ENCODE results near the gene KRTAP13-1.

The KRTAP13-1 gene, protein sequence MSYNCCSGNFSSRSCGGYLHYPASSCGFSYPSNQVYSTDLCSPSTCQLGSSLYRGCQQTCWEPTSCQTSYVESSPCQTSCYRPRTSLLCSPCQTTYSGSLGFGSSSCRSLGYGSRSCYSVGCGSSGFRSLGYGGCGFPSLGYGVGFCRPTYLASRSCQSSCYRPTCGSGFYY

DNA sequence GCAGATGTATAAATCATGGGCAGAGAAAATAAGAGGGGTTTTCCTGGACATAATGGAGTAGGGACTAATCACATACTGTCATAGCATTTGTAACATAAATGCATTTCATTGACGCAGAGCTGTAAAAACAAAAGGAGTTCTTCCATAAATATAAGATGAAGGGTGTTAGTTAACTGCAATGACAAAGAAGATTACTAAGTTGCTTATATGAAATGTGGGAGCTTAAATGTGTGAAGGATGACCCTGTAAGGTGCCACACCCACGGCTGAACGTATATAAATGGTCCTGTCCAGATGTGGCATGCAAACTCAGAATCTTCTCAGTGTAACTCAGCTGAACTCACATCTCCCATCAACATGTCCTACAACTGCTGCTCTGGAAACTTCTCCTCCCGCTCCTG is at the start of gene KRTAP13-1:
Gene KRTAP13-1 (plus strand): TSS at position 301 of the 400 bp plus-strand sequence. CDS start 56 bp downstream, at position 357.
- no peak for ATAC-seq

DNA sequence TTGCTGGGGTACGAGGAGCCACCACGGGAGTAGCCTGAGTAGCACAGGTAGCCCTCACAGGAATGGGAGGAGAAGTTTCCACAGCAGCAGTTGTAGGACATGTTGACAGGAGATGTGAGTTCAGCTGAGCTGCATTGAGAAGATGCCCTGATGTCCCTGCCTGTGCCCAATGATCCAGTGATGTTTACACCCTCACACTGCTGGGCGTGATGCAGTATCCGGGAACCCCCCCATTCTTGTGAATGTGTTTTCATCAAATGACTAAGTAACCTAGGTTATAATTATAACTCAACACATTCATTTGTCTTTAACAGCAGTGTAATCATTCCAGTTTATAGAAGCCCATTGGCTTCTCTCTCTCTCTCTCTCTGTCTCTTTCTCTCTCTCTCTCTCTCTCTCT is 47.3 kb upstream of the KRTAP13-1 start, which contains the start of gene KRTAP23-1:
Gene KRTAP23-1 (minus strand): TSS at position 101 of the 400 bp plus-strand sequence. CDS start 0 bp downstream, at position 101.
- no peak for ATAC-seq

DNA sequence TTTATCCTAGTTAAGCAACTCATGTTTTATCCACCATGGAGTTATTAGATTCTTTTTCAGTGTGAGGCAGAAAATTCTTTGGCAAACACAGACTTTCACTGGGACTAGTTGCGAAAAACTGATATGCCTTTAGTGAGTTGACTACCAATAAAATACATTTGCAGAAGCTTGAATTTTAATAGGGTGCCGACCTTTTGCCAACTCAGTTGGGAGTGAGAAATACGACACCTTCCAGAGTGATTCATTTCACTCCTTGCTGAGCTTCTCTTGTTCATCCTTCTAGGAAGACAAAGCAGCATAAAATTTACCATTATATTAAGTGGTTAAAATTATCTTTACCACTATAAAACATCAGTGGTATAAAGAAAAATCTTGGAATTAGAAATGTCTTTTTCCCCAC is 46.3 kb upstream of the KRTAP13-1 start:
- ATAC-seq, result no peak

DNA sequence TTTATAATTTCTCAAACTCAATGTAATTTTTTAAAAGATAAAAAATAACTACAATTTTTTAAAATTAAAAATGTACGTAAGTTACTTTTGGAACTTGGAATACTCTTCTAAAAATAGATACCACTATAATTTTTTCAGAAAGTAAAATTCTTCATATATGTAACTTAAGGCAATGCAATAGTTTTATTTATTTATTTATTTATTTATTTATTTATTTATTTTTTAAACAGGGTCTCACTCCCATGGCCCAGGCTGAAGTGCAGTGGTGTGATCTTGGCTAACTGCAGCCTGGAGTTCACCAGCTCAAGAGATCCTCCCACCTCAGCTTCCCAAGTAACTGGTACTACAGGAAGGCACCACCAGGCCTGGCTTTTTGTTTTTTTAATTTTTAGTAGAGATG is 44.3 kb upstream of the KRTAP13-1 start:
- ATAC-seq, result no peak

DNA sequence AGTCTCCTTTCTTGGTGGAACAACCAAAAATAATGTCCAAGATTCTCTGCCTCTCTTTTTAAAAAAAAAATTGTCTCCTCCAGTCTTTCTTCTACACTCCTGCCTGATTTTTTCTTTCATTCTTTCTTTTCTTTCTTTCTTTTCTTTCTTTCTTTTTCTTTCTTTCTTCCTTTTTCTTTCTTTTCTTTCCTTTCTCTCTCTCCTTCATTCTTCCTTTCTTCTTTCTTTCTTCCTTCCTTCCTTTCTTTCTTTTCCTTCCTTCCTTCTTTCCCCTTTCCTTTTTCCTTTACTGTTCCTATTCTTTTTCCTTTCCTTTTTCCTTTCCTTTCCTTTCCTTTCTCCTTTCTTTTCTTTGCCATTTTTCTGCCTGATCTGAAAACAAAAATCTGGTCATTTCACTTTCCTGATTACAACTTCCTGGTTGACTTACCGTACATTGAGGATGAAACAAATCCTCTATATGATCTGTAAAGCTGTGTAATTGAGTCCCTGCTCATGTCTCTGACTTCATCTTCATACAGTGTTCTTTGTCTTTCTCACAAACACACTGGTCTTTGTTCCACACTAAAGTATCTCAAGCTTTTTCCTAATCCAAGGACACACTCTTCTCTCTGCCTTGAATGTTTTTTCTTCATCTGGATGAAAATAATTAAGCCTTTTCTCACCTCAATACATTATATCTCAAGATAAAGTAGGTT is 41.4 kb upstream of the KRTAP13-1 start:
- no peak for ATAC-seq

DNA sequence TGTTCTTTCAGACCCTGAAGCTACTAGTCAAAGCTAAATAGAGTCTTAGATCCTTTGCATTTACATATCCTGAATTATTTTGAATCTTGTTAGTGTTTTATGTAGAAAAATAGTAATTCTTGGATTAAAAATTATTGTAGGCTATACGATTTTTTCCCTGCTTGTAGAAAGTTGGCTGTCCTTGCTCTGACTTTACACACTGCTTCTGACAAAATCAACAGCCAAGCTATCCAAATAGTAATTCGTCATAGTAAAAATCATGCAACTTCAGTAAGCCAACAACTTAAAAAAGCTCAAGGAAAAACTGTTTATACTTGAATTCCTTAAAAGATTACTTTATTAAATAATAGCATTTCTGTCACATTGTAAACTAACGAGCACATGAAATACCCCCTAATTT is 39.9 kb upstream of the KRTAP13-1 start:
- no peak for ATAC-seq

DNA sequence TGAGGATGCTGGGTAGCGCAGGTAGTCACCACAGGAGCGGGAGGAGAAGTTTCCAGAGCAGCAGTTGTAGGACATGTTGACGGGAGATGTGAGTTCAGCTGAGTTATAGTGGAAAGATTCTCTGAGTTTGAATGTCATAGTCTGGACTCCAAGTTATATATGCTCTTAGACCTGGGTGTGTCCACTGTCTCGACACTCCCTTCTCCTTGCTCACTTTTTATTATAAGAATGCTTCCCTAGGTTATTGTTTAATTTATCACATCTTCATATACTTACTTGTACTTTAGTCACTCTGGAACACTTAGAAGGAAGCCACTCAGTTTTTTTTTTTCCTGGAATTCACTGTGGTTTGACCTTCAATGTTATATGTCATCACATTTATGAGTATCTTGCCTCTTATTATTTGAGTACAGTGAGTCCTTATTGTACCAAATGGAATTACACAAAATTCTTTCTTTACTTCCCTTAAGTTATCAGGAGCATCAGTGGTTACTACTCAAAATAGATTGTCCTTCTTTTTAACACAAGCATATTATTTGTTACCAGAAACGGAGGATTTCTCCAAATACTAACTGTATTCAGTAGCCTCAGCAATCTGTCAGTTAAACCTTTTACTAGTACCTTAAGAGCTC is 23.6 kb upstream of the KRTAP13-1 start, which contains the start of gene KRTAP13-2:
Gene KRTAP13-2 (minus strand): TSS at position 133 of the 632 bp plus-strand sequence. CDS start 58 bp downstream, at position 75.
- ATAC-seq, result no peak

DNA sequence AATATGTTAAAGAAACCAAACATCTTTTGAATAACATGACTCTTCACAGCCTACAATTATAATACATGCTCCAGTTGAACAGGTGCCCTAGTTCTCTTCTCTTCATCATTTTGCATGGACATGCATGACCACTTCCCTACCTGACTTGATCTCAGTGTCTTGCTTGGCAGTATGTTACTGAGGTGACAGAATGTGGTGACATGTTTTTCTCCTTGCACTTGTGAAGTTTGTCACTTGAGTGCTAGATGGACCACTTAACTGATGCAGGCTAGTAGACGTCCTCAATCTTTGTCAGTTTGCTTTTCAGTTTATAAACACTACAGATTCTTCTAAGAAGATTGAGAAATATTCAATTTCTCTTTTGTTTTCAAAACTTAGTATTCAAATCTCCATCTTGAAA is 13.6 kb upstream of the KRTAP13-1 start:
- ATAC-seq, result no peak

DNA sequence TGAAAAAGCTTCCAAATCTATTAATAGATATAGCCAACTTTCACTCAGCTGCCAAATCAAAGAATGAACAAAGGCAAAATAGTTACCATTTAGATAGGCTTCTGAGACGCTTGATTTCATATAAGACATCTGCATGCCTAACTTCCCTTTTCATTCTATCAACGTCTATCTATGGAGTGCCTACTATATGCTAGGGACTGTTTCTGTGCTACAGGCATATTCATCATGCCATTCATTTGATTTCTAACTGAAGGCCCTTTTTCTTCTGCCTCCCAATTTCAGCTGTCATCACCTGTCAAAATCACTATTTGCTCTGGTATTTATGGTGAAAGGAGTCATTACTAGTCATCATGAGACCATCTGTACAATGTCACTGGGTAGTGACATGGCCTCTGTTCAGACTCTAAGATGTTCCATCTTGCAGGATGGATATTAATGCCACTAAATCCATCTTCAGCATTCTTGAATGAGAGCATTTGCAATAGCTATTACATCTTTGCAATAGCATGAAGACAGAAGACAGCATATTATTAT is 4.3 kb upstream of the KRTAP13-1 start:
- no peak for ATAC-seq

DNA sequence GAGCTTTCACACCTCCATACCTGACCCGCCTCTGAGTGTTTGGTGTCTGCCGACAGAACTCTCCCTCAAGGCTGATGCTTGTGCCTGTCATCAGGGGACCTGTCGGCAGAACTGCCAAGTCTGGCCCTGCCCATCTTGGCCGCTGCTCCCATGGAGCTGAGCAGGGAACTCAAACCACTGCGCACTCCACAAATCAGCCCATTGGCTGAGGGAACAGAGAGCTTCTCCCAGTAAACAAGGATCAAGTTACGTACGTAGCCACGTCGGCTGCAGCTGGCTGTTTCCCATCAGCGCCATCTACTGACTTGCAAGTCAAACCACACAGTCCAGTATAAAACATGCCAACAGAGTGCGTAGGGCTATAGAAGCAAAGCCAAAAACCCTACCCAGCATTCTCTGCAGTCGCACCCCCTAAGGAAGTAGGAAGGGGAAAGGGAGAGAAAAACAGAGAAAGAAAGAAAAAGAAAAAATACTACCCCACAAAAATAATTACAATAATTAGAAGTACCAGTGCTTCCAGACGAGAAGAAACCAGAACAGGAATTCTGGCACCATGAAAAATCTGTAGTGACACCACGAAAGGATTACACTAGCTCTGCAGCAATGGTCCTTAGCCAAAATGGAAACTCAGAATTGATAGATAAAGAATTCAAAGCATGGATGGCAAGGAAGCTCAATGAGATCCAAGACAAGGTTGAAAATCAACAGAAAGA is 13.1 kb downstream of the KRTAP13-1 start:
- no peak for ATAC-seq

DNA sequence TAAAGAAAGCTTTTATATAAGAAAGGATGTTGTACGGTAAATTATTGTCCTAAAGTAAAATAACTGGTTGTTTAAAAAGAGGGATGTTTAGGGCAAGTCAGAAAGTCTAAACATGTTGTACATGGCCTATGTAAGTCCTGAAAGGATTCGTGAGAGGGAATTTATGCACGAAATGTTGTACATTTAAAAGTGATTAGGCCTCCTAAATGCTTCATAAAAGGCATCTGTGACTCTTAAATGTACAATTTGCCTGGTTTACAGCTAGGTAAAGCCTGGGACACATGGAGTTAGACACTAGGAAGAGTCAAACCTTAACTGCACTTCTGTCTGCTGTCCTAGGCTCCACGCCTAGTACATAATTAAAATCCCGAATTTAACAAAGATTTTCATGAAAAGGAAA is 20.2 kb downstream of the KRTAP13-1 start:
- ATAC-seq, result no peak

DNA sequence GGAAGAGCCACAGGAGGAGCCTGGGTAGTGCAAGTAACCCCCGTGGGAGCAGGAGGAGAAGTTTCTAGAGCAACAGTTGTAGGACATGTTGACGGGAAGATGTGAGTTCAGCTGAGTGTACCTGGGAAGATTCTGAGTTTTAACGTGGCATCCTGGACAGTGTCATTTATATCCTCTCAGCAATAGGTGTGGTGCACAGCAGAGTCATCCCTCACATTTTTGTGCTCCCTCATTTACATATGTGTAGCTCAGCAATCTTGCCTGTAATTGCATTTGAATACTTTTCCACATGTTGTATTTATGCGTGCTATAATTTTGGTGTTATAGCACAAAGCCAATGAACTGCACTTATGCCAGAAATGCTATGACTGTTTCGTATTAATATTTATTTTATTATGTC is 30.0 kb downstream of the KRTAP13-1 start, which contains the start of gene KRTAP13-3:
Gene KRTAP13-3 (minus strand): TSS at position 101 of the 400 bp plus-strand sequence. CDS start 14 bp downstream, at position 87.
- ATAC-seq, result no peak

DNA sequence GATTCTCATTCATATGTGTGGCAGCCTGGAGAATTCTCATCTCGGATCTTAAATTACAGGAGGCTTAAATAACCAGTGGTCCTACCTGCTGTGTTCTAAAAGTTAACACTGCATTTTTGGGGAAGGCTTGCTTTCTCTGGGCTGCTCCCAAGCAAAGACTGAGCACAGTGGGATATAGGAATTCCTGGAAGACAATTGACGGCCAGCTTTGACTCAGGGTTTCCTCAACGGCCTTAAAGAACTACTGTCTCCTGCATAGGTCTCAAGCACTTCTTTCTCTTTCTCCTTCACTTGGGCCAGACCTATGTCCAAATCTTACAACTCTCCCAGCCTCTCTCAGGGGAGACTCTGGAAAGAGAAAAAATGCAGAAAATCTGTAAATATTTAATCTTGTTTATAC is 30.9 kb downstream of the KRTAP13-1 start:
- no peak for ATAC-seq

DNA sequence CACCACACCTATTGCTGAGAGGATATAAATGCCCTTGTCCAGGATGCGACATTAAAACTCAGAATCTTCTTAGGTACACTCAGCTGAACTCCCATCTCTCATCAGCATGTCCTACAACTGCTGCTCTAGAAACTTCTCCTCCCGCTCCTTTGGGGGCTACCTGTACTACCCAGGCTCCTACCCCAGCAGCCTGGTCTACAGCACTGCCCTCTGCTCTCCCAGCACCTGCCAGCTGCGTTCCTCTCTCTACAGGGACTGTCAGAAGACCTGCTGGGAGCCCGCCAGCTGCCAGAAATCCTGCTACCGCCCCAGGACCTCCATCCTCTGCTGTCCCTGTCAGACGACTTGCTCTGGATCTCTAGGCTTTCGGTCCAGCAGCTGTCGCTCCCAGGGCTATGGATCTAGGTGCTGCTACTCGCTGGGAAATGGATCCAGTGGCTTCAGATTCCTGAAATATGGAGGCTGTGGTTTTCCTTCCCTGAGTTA is 34.4 kb downstream of the KRTAP13-1 start, which contains the start of gene KRTAP13-4:
Gene KRTAP13-4 (plus strand): TSS at position 51 of the 486 bp plus-strand sequence. CDS start 56 bp downstream, at position 107.
- ATAC-seq, result no peak

DNA sequence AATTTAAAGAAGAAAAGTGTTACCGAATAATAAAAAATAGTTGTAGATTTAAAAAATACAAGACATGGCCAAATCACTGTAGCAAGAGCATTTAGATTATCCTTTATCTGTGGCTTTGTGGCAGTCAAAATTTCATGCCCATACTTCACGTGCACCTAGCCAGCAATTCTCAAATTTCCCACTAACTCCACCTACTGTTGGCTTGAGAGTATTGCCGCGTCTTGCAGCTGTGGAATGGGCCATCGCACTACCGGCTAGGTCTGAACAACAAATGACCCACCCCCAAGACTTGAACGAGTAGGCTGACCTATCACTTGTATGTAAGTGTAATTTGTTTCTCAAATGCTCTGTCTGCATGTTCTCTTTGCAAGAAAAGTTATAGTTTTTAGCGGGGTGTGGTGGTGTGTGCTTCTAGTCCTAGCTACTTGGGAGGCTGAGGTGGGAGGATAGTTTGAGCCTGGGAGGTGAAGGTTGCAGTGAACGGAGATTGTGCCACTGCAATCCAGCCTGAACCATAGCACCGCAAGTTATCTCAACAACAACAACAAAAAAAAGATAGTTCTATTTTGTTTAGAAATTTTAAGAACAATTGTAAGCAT is 38.3 kb downstream of the KRTAP13-1 start:
- ATAC-seq, result no peak

DNA sequence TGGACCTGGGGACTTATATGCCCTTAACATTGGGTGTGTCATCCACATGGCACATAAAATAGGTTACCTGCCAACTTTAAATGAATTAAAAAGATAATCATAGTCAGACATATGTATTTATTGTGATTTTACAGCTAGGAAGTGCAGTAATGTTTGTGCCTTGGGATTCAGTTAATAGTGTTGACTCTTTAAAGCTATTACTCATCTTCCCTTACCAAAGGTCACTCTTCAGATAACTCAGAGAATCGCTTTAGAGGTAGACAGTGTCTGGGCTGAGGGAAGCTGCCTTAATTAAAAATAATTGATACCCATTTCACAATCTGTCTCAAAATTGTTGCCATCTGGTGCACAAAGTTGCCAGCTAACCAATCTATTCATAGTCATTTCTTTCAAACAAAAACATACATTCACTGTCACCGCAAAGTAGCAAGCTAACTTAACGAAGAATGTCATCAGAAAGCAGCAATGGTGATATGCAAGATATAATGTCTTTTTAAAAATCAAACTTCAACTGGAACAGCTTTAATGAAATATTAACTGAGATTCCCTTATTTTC is 41.3 kb downstream of the KRTAP13-1 start:
- no peak for ATAC-seq

DNA sequence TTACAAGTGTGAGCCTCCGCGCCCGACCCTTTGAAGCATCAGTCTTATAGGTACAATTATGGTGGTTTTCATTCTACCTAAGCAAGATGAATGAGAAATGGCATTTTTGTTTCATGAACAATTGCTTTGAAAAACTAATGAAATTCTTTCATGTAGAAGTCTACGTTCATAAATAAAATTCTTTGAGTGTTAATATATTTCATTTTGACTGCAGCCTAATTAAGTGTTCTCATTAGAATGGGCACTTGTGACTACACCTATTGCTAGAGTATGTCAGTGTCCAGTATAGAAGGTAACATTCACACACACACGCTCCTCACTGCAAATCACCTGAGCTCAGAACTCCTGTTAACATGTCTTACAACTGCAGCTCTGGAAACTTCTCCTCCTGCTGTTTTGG is 44.1 kb downstream of the KRTAP13-1 start, which contains the start of gene KRTAP15-1:
Gene KRTAP15-1 (plus strand): TSS at position 301 of the 400 bp plus-strand sequence. CDS start 53 bp downstream, at position 354.
- ATAC-seq, result no peak

DNA sequence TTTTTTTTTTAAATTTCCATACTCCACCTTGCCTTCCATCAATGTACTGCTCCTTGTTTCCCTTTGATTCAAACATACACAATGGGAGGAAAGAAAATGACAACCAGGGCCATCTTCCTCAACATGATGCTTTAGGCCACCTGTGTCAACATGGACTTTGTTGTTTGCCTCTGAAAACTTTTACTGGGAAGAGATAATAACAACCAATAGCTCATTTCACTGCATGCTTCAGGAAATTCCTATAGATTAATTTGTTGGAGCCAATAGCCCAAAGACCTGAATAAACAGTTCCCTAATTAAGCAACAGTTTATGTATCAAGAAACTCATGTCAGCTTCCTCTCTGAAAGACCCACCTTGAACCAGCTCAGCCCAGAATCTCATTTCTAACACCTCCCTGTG is 47.4 kb downstream of the KRTAP13-1 start:
- no peak for ATAC-seq

DNA sequence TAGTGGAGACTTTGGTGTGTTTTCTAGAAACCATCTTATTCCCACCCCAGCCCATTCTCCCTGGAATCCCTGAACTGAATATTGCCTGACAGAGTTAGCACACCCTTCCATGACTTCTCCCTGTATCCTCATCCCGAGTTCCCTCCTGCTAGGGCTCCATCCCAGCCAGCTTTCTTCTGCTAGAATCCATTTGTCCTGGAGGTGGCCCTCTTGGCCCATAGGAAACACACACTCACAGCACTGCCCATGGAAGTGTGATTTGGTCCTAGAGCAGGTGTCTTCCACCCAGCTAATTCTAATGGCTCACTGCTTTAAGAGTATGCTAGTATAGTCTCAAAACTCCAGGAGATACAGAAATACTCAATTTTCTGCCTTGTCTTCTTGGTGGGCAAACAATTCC is 48.4 kb downstream of the KRTAP13-1 start:
- no peak for ATAC-seq
